ENCODE measurements around the gene PAPPA.

PAPPA gene

DNA sequence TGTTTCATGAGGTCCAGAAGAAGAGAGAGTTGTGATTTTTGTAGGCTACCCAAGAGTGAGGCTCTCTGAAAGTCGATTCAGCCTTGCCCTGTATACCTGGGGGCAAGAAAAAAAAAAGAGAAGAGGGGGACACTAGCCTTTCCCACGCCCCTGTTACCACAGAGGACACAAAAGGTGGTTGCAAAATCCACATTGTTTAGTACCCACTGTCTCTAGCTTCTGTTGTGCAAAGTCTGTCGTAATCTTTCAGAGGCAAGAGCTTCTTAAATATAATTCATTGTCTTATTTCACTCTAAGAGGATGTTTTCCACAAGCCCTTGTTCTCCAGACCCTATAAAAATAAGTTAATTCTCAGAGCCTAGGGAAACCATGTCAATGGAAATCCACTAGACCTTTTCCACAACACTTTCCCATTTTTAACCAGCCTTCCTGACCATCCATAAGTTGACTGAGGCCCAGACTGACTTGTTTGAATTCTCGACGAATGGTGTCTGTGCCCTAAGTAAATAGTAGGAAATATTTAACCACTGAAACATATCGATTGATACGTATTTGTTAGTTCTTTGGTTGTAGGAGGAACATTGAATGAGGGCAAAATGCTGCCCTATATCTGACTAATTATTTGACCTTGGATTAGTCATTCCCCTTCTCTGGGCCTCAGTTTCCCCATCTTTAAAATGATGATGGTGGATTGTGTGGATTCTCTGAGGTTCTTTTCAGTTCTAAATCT lies 182.7 kb downstream of the PAPPA start:
- Histone ChIP-seq H3K4me3 (no peak overlapping the region), H3K9ac (ENCODE audit: insufficient read length) (no peak overlapping the region), H3K27ac (0 out of 2 replicates have a peak overlapping the region, but pooled peaks have one; percentile 14), H3K9me3 (ENCODE audit: low read depth, low read length) (no peaks in the 10 kb centered on the region), H3K36me3 (ENCODE audit: insufficient read depth, low read length) (peaks cover 99% of the 10 kb centered on the region)
- TF ChIP-seq POLR2AphosphoS5 (IDR thresholded peaks at IDR 0.05; ENCODE audit: borderline replicate concordance, low read depth, low read length) = no peak
- no peak for TF ChIP-seq FOXP2 (optimal IDR thresholded peaks at IDR 0.05; ENCODE audit: control extremely low read depth, extremely low read length, insufficient read depth)
- no peak for TF ChIP-seq EZH2 (IDR thresholded peaks at IDR 0.05)
- no peak for DNase-seq (ENCODE audit: low read depth, low spot score)

DNA sequence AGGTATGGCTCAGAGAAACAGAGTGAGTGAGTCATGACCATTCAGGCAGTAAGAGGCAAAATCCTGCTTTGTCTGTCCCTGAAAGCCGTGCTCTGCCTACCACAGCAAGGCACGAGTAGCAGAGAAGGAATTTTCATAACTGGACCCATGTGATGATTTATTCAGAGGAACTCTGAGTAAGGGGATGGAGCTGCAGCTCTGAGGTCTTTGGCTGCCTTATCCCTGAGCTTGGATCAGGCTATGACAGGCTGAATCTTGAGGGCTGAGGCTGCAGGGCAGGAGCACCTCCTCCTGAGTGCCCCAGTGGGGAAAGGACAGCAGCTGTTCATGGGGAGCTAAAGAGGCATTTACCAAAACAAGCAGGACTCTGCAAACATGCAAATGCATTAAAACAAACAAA lies 183.4 kb downstream of the PAPPA start:
- no peak for DNase-seq (ENCODE audit: low read depth, low spot score)

DNA sequence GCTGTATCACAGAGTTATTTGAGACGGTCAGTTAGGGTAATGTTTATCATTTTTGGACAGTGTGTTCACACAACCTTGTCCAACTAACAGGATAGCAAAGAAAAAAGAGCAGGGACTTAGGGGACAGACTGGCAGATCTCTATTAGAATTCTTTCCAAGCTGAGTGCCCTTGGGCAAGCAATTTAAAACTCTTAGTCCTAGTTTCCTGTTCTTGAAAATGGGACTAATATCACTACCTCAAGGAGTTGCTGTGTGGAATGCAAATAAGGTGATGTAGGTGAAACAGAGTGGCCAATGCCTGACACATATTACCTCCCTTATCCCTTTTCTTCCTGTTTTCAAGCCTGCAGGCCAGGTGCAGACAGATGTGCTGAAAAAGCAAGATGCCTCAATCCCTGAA lies 186.7 kb downstream of the PAPPA start:
- Histone ChIP-seq H3K9me3 (ENCODE audit: low read depth, low read length) (no peaks in the 10 kb centered on the region), H3K27ac (no peak overlapping the region), H3K4me3 (no peak overlapping the region), H3K9ac (ENCODE audit: insufficient read length) (no peak overlapping the region), H3K36me3 (ENCODE audit: insufficient read depth, low read length) (peaks cover 96% of the 10 kb centered on the region)
- DNase-seq (ENCODE audit: low read depth, low spot score) = no peak
- no peak for TF ChIP-seq FOXP2 (optimal IDR thresholded peaks at IDR 0.05; ENCODE audit: control extremely low read depth, extremely low read length, insufficient read depth)
- TF ChIP-seq POLR2AphosphoS5 (IDR thresholded peaks at IDR 0.05; ENCODE audit: borderline replicate concordance, low read depth, low read length) = no peak
- no peak for TF ChIP-seq EZH2 (IDR thresholded peaks at IDR 0.05)

More for the DNA sequence above, 183.4 kb downstream of the PAPPA start:
- no peak overlapping the region for H3K4me3 ChIP-seq
- TF ChIP-seq POLR2AphosphoS5 (IDR thresholded peaks at IDR 0.05; ENCODE audit: borderline replicate concordance, low read depth, low read length) = no peak
- TF ChIP-seq EZH2 (IDR thresholded peaks at IDR 0.05) = no peak
- TF ChIP-seq FOXP2 (optimal IDR thresholded peaks at IDR 0.05; ENCODE audit: control extremely low read depth, extremely low read length, insufficient read depth) = no peak
- peak overlapping the region; percentile 14; the same call in 1 of the 2 replicates for H3K27ac ChIP-seq
- no peaks in the 10 kb centered on the region for H3K9me3 ChIP-seq (ENCODE audit: low read depth, low read length)
- H3K9ac ChIP-seq (ENCODE audit: insufficient read length) = no peak overlapping the region
- H3K36me3 ChIP-seq (ENCODE audit: insufficient read depth, low read length) = peaks cover 99% of the 10 kb centered on the region

DNA sequence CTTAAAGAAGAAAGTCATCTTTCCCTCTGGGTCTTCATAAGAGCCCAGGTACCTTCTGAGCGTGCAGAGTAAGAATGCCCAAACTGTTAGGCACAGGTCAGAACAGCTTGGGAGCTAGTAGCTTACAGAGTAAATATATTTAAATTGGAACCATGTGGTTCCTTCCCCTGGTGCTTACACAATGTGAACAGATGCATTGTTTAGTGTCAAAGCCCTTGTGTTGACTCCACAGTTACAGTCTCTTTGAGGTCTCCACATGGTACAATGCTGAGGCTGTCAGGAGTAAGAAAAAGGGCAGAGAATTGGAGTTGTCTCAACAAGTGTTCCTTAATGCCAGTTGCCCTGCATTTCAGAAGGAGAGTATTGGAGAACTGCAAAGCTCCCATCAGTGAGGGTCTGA lies 188.5 kb downstream of the PAPPA start:
- H3K9ac ChIP-seq (ENCODE audit: insufficient read length) = no peak overlapping the region
- H3K9me3 ChIP-seq (ENCODE audit: low read depth, low read length) = no peaks in the 10 kb centered on the region
- H3K27ac ChIP-seq = peak overlapping the region; percentile 47; the same call in 1 of the 2 replicates
- H3K4me3 ChIP-seq = no peak overlapping the region
- H3K36me3 ChIP-seq (ENCODE audit: insufficient read depth, low read length) = peaks cover 96% of the 10 kb centered on the region
- TF ChIP-seq POLR2AphosphoS5 (IDR thresholded peaks at IDR 0.05; ENCODE audit: borderline replicate concordance, low read depth, low read length) (no peak), EZH2 (IDR thresholded peaks at IDR 0.05) (no peak), FOXP2 (optimal IDR thresholded peaks at IDR 0.05; ENCODE audit: control extremely low read depth, extremely low read length, insufficient read depth) (no peak)
- no peak for DNase-seq (ENCODE audit: low read depth, low spot score)

DNA sequence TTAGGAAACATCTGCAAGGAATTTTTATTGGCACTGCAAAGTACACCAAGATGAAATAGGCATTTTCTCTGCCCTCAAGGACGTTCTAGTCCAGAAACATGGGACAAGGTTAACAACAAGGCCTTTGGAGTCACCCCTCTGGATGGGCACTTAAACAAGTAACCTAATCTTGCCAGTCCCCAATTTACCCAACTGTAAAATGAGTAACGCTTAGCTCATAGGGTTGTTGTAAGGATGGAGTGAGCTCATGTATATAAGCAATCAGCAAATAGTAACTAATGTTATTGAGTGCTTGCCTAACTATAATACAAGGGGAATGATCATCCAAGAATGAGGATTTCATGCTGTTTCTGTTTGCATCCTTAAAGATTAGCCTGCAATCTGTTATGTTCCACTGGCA lies 189.3 kb downstream of the PAPPA start:
- no peak for DNase-seq (ENCODE audit: low read depth, low spot score)
- Histone ChIP-seq H3K27ac (no peak overlapping the region), H3K36me3 (ENCODE audit: insufficient read depth, low read length) (peaks cover 96% of the 10 kb centered on the region), H3K4me3 (no peak overlapping the region), H3K9me3 (ENCODE audit: low read depth, low read length) (no peaks in the 10 kb centered on the region), H3K9ac (ENCODE audit: insufficient read length) (no peak overlapping the region)
- TF ChIP-seq FOXP2 (optimal IDR thresholded peaks at IDR 0.05; ENCODE audit: control extremely low read depth, extremely low read length, insufficient read depth) (no peak), EZH2 (IDR thresholded peaks at IDR 0.05) (no peak), POLR2AphosphoS5 (IDR thresholded peaks at IDR 0.05; ENCODE audit: borderline replicate concordance, low read depth, low read length) (no peak)

DNA sequence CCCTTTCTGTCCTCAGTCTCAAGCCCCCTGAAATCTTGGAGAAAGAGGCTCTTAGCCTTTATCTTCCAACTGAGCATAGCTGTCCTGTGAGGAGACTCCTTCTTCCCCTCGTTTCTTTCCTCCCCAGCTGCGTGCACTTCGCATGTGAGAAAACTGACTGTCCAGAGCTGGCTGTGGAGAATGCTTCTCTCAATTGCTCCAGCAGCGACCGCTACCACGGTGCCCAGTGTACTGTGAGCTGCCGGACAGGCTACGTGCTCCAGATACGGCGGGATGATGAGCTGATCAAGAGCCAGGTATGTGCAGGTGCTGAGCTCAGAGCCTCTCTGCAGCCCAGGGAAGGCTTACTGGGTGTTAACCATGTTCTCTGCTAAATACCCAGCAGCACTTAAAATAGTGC lies 190.8 kb downstream of the PAPPA start:
- DNase-seq (ENCODE audit: low read depth, low spot score) = no peak
- H3K27ac ChIP-seq = no peak overlapping the region
- no peak overlapping the region for H3K4me3 ChIP-seq
- H3K9me3 ChIP-seq (ENCODE audit: low read depth, low read length) = no peaks in the 10 kb centered on the region
- TF ChIP-seq FOXP2 (optimal IDR thresholded peaks at IDR 0.05; ENCODE audit: control extremely low read depth, extremely low read length, insufficient read depth) = no peak
- no peak overlapping the region for H3K9ac ChIP-seq (ENCODE audit: insufficient read length)
- peaks cover 96% of the 10 kb centered on the region for H3K36me3 ChIP-seq (ENCODE audit: insufficient read depth, low read length)

DNA sequence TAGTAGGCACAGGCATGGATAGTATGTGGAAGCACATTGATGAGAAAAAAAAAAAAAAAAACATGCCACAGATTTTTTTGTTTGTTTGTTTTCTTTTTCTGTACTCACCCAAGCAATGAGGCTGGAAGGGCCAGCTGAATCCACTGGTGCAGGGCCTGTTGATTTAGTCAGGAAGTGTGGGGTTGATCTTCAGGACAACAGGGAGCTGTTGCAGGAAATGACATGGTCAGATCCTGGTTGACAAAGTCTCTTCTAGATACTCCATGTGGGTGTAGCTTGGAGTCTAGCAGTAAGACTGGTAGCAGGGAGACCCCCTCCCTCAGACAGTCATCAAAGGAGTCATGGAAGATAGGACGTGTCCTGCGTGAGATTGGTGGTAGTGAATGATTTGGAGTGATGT lies 191.8 kb downstream of the PAPPA start:
- H3K9ac ChIP-seq (ENCODE audit: insufficient read length) = no peak overlapping the region
- DNase-seq (ENCODE audit: low read depth, low spot score) = no peak
- no peak overlapping the region for H3K4me3 ChIP-seq
- TF ChIP-seq FOXP2 (optimal IDR thresholded peaks at IDR 0.05; ENCODE audit: control extremely low read depth, extremely low read length, insufficient read depth) = no peak
- no peak for TF ChIP-seq POLR2AphosphoS5 (IDR thresholded peaks at IDR 0.05; ENCODE audit: borderline replicate concordance, low read depth, low read length)
- no peak for TF ChIP-seq EZH2 (IDR thresholded peaks at IDR 0.05)
- H3K9me3 ChIP-seq (ENCODE audit: low read depth, low read length) = no peaks in the 10 kb centered on the region
- H3K36me3 ChIP-seq (ENCODE audit: insufficient read depth, low read length) = peaks cover 96% of the 10 kb centered on the region
- H3K27ac ChIP-seq = no peak overlapping the region

DNA sequence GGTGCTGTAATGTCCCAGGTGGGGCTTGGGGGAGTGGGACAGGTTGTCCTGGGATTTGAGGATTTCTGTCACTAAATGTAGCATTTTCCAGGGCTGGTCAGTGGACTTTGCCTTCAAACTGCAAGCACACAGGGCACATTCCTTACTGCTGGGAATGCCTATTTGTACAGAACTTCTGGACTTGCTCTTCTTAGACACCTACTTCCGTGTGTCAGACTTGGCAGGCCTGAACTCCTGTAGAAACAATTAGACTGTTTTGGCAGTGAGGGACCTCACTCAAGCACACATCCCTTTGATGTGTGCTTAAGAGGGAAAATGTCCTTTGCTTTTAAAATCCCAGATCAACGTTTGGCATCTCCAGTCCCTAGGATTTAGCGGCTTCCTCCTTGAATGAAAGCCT lies 192.2 kb downstream of the PAPPA start:
- no peak overlapping the region for H3K4me3 ChIP-seq
- H3K9me3 ChIP-seq (ENCODE audit: low read depth, low read length) = no peaks in the 10 kb centered on the region
- H3K27ac ChIP-seq = no peak overlapping the region
- no peak for TF ChIP-seq EZH2 (IDR thresholded peaks at IDR 0.05)
- TF ChIP-seq FOXP2 (optimal IDR thresholded peaks at IDR 0.05; ENCODE audit: control extremely low read depth, extremely low read length, insufficient read depth) = no peak
- no peak for TF ChIP-seq POLR2AphosphoS5 (IDR thresholded peaks at IDR 0.05; ENCODE audit: borderline replicate concordance, low read depth, low read length)
- H3K36me3 ChIP-seq (ENCODE audit: insufficient read depth, low read length) = peaks cover 97% of the 10 kb centered on the region
- H3K9ac ChIP-seq (ENCODE audit: insufficient read length) = no peak overlapping the region
- DNase-seq (ENCODE audit: low read depth, low spot score) = no peak

DNA sequence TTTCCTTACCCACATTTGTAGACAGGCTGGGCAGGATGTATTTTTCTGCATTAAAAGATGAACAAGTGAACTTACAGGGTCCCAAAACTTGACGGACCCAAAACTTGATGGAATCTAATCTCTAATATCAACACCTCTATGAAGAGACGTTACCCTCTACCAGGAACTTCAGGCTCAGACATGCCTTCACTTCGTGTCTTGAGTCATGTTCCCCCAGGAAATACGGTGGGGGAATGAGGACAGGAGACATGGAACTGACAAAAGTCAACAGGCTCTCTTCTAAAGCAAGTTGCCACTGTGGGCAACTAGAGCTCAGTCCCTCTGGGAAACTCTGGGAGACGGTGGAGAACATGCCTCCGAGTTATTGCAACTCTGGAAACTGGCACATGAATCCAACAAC lies 196.1 kb downstream of the PAPPA start:
- H3K27ac ChIP-seq = 0 out of 2 replicates have a peak overlapping the region, but pooled peaks have one; percentile 14
- no peak overlapping the region for H3K4me3 ChIP-seq
- no peak overlapping the region for H3K9ac ChIP-seq (ENCODE audit: insufficient read length)
- no peaks in the 10 kb centered on the region for H3K9me3 ChIP-seq (ENCODE audit: low read depth, low read length)
- DNase-seq (ENCODE audit: low read depth, low spot score) = no peak
- TF ChIP-seq EZH2 (IDR thresholded peaks at IDR 0.05) = no peak
- no peak for TF ChIP-seq POLR2AphosphoS5 (IDR thresholded peaks at IDR 0.05; ENCODE audit: borderline replicate concordance, low read depth, low read length)
- TF ChIP-seq FOXP2 (optimal IDR thresholded peaks at IDR 0.05; ENCODE audit: control extremely low read depth, extremely low read length, insufficient read depth) = no peak
- peaks cover 100% of the 10 kb centered on the region for H3K36me3 ChIP-seq (ENCODE audit: insufficient read depth, low read length)
